HG02870 (cell line): ENCODE results near the gene HEXA.

Experiments used
- ATAC-seq: cut with Tn5 transposase; IDR thresholded peaks from one replicate; pipeline ENCODE4 v1.9.1; 2021; ENCODE audit warnings: mild to moderate bottlenecking, moderate library complexity; ENCODE audit not compliant: unreplicated experiment

The HEXA gene

GRCh38 chr15:72377331-72377730, 1.5 kb upstream of the HEXA start:
- no peak for ATAC-seq

DNA sequence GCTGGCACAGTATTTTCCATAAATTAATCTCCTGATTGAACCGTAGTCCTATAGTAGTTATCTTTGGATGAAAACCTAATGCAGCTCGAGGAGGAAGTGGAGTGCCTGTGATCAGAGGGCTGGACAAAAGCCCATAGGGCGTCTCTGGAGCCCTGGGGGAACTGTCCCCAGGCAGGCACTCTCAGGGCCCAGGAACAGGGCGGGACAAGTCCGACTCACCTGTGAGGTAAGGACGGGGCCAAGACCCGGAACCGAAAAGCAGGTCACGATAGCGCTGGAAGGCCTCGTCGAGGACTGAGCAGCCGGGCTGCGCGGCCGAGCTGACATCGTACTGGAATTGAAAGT, 341 bp downstream of the HEXA start:
- ATAC-seq = peak; percentile 37

DNA sequence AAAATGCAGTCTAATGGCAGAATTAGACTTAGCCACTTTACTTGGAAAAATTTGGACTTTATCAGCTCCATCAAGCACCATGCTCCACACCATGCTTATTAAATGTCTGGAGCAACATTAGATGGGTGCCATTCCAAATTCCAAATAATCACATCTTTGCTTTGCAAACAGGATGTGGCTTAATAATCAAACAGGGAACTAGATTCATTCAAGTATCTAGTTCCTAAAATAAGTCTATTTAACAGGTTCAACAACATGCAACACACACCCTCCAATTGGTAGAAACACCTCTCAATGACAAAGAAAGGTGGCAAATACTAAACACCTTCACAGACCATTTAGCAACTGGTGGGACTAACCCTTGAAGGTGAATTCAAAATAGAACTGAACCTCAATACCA, 3.5 kb downstream of the HEXA start:
- ATAC-seq = no peak

DNA sequence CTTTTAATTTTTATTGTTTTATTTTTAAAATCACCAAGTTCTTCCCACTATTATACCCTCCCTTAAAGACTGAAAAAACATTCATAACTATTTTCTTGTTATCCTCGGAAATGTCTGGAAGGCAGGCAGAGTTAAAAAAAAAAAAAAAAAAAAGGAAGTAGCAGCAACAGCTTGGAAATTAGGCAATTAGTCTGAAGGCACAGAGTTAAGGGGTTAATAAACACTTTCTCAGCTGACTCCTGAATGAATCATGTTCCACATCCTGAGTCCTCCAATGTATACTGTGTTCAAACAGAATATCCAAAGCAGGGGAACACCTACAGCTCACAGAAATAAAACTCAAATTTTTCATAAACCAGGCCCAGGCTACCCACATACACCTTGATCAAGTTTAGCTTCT, 5.8 kb downstream of the HEXA start:
- no peak for ATAC-seq

DNA sequence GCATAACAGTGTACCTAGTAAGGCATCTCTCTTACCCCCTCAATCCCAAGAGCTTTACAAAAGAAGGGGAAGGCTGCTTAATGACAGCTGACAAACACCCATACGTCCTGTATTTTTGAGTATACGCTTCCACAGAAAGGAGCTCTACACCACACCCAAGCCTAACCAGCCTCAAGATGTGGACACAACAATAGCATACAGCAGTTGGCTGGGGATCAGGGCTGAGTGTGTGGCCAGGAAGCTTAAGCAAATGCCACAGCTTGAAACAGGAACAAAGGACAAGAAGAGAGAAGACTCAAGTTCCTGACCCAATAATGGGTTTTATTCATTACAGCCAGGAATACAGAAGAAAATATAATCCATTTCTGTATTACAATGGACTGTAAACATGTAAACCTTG, 6.9 kb downstream of the HEXA start:
- ATAC-seq = no peak

DNA sequence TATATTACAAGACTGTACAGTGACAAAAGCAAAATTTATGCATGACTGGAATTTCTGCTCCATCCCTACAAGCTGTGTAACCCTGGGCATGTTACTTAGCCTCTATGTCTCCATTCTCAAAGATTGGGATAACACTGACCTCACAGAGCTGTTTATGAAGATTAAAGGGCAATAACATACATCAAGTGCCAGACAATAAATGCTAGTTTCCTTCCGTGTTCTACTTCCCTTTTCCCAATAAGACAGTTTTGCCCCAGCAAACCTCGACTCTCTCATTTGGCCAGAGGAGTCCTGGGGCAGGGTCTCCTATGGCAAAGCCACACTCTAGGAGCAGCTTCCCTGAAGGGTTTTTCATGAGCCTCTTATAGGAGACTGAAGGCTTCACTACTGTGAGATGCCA, 7.5 kb downstream of the HEXA start:
- ATAC-seq = no peak

GRCh38 chr15:72365844-72366243, 10.0 kb downstream of the HEXA start:
- ATAC-seq = peak; percentile 93

DNA sequence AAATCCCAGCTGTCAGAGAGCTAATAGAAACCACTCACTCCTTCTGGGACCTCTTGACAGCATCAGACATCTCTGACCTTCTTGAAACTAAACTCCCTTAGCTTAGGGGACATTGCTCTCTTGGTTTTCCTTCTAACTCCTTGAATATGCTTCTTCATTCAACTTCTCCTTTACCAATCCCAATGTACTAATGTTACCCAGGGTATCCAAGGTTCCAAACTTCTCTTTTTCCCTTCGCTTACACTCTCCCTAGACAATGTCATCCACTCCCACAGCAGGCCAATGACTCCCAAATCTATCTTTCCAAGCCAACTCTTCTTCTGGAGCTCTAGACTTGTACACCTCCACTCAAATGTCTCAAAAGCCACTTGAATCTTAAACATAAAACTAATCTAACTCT, 14.6 kb downstream of the HEXA start:
- ATAC-seq = no peak

DNA sequence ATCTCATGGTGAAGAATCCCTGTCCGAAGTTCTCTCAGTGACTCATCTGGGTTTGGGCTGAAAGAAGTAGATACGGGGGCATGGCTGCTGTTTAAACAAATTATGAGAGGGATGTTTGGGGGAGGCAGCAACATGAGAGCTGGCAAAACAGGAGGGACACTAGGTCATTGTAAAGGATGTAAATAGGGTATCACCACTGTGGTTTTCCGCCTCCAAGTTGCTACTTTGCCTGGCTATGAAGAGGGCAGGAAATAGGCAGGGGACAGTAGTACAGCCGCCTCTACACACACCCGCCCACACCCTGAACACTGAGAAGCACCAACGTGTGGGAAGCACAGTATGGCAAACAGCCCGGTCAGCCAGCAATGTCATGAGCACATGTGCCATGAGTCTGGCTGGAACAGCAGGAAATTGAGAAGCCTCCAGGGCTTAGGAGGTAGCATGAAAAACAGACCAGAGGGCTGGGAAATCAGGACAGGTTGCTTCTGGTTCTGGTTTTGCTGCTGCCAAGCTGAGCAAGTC, 17.1 kb downstream of the HEXA start:
- no peak for ATAC-seq

DNA sequence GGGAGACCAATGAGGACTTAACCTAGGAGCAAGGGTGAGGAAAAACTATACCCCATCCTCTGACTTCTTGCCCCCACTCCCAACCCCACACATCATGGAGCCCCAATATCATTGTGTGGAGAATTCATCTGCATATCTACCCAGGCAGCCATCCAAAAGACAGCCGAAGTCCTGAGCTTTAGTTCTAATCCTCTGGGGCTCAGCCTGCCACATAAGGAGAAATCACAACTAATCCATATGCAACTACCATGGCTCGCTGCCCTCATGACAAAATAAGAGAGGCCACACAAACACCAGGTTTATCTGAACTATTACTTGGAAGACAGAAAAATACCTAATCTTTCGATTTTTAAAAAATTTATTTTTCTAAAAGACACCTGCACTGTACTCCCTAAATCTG, 17.7 kb downstream of the HEXA start:
- no peak for ATAC-seq

GRCh38 chr15:72354496-72354895, 21.3 kb downstream of the HEXA start:
- ATAC-seq = no peak

DNA sequence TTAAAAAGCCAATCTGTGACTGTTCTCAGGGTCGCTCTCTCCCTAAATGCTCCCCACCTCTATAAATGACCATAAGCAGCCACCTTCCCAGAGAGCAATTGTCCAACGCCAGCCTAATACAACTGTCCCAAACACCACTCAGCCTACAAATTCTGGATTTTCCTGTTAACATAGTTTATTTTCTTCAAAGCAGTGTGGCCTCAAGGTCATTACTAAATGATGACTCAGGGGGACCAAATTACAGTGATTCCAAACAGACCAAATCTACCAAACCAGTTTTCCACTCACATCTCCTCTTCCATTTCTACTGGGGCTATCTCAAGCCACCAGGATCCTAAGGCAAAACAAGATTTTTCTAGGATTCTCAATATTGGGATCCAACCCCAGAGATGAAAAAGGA, 22.5 kb downstream of the HEXA start:
- no peak for ATAC-seq

GRCh38 chr15:72345806-72346205, 30.0 kb downstream of the HEXA start:
- ATAC-seq = no peak

GRCh38 chr15:72345280-72345679, 30.5 kb downstream of the HEXA start:
- no peak for ATAC-seq

DNA sequence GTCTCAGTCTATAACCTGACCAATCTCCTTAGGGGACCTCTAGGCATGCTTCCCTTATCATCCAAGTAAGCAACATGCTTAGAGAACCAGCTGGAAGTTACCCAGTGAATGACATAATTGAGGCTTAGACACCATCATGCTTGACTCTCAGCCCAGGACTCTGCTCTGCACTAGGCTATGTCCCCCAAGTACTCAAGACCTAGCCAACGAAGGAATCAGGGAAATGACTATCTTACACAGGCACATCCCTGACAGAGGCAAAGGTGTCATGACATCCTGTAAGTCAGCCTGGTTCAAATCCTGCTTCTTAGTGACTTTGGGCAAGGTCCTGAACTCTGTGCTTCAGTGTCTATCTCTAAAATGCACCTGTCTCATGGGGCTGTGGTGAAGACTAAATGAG, 31.2 kb downstream of the HEXA start:
- ATAC-seq = no peak

DNA sequence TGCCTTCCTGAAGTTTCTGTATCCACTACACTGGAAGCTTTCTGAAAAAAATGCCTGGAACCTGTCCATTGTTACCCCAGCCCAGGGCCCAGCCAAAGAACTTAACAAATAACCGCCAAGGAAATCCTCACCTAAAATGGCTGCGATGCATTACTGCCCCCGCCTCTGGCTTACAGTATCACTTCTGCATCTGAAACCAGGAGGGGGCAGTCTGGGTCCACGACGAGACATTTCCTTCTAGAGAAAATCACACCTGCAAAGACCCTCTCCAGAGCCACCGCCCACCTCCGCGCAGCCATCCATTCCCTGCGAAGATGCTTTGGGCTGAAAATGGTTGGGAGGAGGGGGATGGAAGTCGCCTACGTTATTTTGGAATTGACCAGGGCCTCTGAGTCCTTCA, 33.4 kb downstream of the HEXA start:
- ATAC-seq = no peak

DNA sequence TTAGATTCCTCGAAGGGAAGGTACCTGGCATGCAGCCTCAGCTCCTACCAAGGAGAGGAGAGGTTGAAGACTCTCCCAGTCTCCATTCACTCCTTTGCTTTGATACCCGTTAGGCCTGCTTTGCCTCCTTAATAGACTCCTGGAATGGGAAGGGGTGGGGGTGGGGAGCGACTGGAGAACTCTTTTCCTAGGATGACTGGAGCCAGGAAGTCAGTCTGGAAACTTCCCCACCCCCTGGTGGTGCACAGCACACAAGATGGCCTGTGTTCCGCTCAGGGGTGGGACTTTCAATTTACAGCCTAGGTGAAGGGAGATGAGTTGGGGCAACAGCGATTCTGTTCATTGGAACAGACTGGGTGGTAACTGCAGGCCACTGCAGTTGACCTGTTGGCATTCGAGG, 34.5 kb downstream of the HEXA start:
- ATAC-seq = no peak

GRCh38 chr15:72340366-72340765, 35.4 kb downstream of the HEXA start:
- ATAC-seq = no peak

- no peak for ATAC-seq
Measured at GRCh38 chr15:72339777-72340177, 36.0 kb downstream of the HEXA start.

GRCh38 chr15:72338617-72339321, 37.0 kb downstream of the HEXA start:
- ATAC-seq = no peak

- no peak for ATAC-seq
Measured at GRCh38 chr15:72338148-72338547, 37.7 kb downstream of the HEXA start.

DNA sequence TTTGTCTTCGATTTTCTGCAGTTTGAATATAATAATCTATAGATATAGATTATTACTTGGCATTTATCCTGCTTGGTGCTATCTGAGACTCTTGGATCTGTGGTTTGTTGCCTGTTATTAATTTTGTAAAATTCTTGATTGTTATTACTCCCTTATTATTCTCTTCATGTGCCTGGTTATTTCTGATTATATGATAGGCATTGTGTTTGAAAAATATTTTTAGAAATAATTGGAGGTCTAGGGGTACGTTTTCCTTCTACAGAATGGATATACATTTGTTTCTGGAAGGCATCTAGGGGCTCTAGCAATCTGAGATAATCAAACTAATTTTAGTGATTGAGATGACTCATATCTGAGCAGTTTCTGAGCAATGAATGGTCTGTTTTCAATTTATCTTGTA, 41.0 kb downstream of the HEXA start:
- ATAC-seq = no peak

- ATAC-seq = no peak
Measured at GRCh38 chr15:72331021-72331420, 44.8 kb downstream of the HEXA start.
